Calu3 (cell line): ENCODE results near the gene NT5DC3. TPM values are rescaled to one million over a fixed set of nuclear protein-coding genes. Genes with fewer than 3 reads are reported as not detected.

Experiments
- BruUV-seq: library from RNA; stranded (reverse); fragments of 400-500 nt; replicated peaks from 2 replicates; lab custom pipeline; 2021; lab: Mats Ljungman, UMichigan
- CTCF ChIA-PET: fragments of 300-600 bp; sonication (Branson Sonifier 250); formaldehyde crosslinking; loops from one replicate; lab custom pipeline; 2022; ENCODE audit warnings: antibody characterized with exemption; lab: Charles Lee
- DNase-seq: peaks from one replicate; pipeline ENCODE4 v3.0.0; 2022
- H3K27ac Mint-ChIP-seq: one replicate; pipeline ENCODE4 v1.8.0; 2022; ENCODE audit warnings: mixed read lengths; ENCODE audit not compliant: unreplicated experiment
- H3K27me3 Mint-ChIP-seq: one replicate; pipeline ENCODE4 v1.8.0; 2022; ENCODE audit warnings: mixed read lengths; ENCODE audit not compliant: unreplicated experiment
- H3K36me3 Mint-ChIP-seq: one replicate; pipeline ENCODE4 v1.8.0; 2022; ENCODE audit warnings: mild to moderate bottlenecking, moderate library complexity, mixed read lengths; ENCODE audit not compliant: insufficient read depth, unreplicated experiment
- H3K4me1 Mint-ChIP-seq: one replicate; pipeline ENCODE4 v1.8.0; 2022; ENCODE audit warnings: mild to moderate bottlenecking, low read depth, mixed read lengths; ENCODE audit not compliant: unreplicated experiment
- H3K4me3 Mint-ChIP-seq: one replicate; pipeline ENCODE4 v1.8.0; 2022; ENCODE audit warnings: mild to moderate bottlenecking, low read depth, moderate library complexity, mixed read lengths; ENCODE audit not compliant: unreplicated experiment
- H3K9me3 Mint-ChIP-seq: one replicate; pipeline ENCODE4 v1.8.0; 2022; ENCODE audit warnings: low read depth, mixed read lengths; ENCODE audit not compliant: unreplicated experiment
- CTCF ChIP-seq: fragments of 200-600 bp; IDR thresholded peaks from one replicate; pipeline ENCODE4 v1.8.0; 2022; ENCODE audit warnings: antibody characterized with exemption; ENCODE audit not compliant: unreplicated experiment
- intact Hi-C: fragments of 100-400 bp; cut with micrococcal nuclease; formaldehyde crosslinking; loops from one replicate; pipeline ENCODE4 v1.10.0; 2022; ENCODE audit not compliant: unreplicated experiment
- total RNA-seq: library from RNA; stranded (reverse); gene quantifications from 2 replicates; pipeline ENCODE4 v1.2.3, GENCODE V29; 2022

The NT5DC3 gene
- total RNA-seq, 1 experiment from 2014 or later, result 24.0 TPM

- Mint-ChIP-seq H3K36me3 (no peaks in the 10 kb centered on the region), H3K27me3 (no peaks in the 10 kb centered on the region), H3K4me3 (no peak overlapping the region), H3K27ac (no peak overlapping the region), H3K9me3 (no peaks in the 10 kb centered on the region), H3K4me1 (peaks cover 27% of the 10 kb centered on the region)
- intact Hi-C loops, result loop anchor here (2.0 to 5.0 kb wide), 2 partner anchors 77 to 229 kb away; a partner anchor contains a TSS
- TF ChIP-seq CTCF, result no peak
- no TSS peak for BruUV-seq
- CTCF ChIA-PET, result no interaction called here
- DNase-seq, result no peak
Observed at GRCh38 chr12:103879878-103880277, 38.8 kb upstream of the NT5DC3 start.

DNA sequence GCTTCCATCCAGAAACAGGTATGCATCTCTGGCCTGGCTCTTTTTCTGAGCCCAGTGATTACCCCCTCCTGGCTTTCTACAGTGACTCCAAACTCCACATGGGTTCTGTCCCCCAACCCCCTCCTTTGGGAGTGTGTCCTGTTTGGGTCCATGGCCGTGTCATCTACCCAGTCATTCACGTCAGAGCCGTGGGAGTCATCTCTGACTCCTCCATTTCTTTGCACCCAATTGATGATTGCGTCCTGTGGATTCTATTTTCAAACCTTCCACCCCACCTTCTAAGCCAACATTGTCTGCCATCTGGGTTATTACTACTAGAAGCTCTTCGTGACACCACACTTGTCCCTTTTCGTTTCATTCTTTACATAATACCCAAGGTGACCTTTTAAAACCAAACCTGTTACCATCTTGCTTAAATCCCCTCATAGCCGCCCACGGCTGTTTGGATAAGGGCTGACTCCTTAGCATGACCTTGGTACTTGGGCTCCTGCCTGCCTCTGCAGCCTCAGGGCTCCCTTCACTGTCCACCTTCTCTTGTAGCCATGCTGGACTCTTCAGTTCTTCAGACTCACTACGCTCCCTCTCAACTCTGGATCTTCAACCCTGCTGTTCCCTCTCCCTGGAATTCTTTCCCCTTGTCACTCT is 38.1 kb upstream of the NT5DC3 start:
- no TSS peak for BruUV-seq
- intact Hi-C loops, result loop anchor here (2.0 kb wide), 1 partner anchor 230 kb away; no protein-coding TSS in a partner anchor
- CTCF ChIA-PET, result no interaction called here
- Mint-ChIP-seq H3K9me3 (no peaks in the 10 kb centered on the region), H3K4me3 (no peak overlapping the region), H3K27ac (no peak overlapping the region), H3K4me1 (peaks cover 27% of the 10 kb centered on the region), H3K36me3 (no peaks in the 10 kb centered on the region), H3K27me3 (no peaks in the 10 kb centered on the region)
- no peak for TF ChIP-seq CTCF
- no peak for DNase-seq

GRCh38 chr12:103877934-103878510 is 37.0 kb upstream of the NT5DC3 start:
- no TSS peak for BruUV-seq
- peak; percentile 74 for TF ChIP-seq CTCF
- no peaks in the 10 kb centered on the region for H3K27me3 Mint-ChIP-seq
- intact Hi-C loops, result loop anchor here (2.0 kb wide), 1 partner anchor 231 kb away; no protein-coding TSS in a partner anchor
- no peaks in the 10 kb centered on the region for H3K9me3 Mint-ChIP-seq
- H3K36me3 Mint-ChIP-seq, result no peaks in the 10 kb centered on the region
- no peak overlapping the region for H3K4me3 Mint-ChIP-seq
- CTCF ChIA-PET, result interaction anchor here (0.7 kb wide), 1 partner anchor 36 kb away, joined by 3 read pairs; no protein-coding TSS in a partner anchor
- H3K4me1 Mint-ChIP-seq, result peaks cover 27% of the 10 kb centered on the region
- peak; percentile 77 for DNase-seq
- no peak overlapping the region for H3K27ac Mint-ChIP-seq

- Mint-ChIP-seq H3K9me3 (no peaks in the 10 kb centered on the region), H3K36me3 (no peaks in the 10 kb centered on the region), H3K4me3 (no peak overlapping the region), H3K27me3 (no peaks in the 10 kb centered on the region), H3K4me1 (peaks cover 27% of the 10 kb centered on the region), H3K27ac (no peak overlapping the region)
- CTCF ChIA-PET, result interaction anchor here (0.7 kb wide), 1 partner anchor 36 kb away, joined by 3 read pairs; no protein-coding TSS in a partner anchor
- no peak for DNase-seq
- intact Hi-C loops, result no loop called here
- BruUV-seq, result no TSS peak
- TF ChIP-seq CTCF, result no peak
Observed at GRCh38 chr12:103877288-103877687, 36.3 kb upstream of the NT5DC3 start.
